NCI-H2227 (cell line): ENCODE data around the gene MAGIX.

ENCODE experiments used
- DNase-seq: peaks from one replicate; lab custom pipeline; 2025; ENCODE audit not compliant: unreplicated experiment; lab: John Stamatoyannopoulos, UW

The MAGIX gene

GRCh38 chrX:49179358-49179757 lies 16.8 kb downstream of the MAGIX start:
- no peak for DNase-seq

GRCh38 chrX:49183701-49184281 lies 21.2 kb downstream of the MAGIX start:
- no peak for DNase-seq

GRCh38 chrX:49184294-49185281 lies 22.0 kb downstream of the MAGIX start:
- peak; percentile 80 for DNase-seq

- DNase-seq = no peak
Observed at GRCh38 chrX:49186125-49187027, 23.8 kb downstream of the MAGIX start, which contains the start of gene PRICKLE3. Gene PRICKLE3, minus strand, starts transcription at chrX:49186373. Its CDS starts 76 bp downstream, at chrX:49186297.

GRCh38 chrX:49187028-49187394 lies 24.5 kb downstream of the MAGIX start:
- no peak for DNase-seq

- no peak for DNase-seq
Observed at GRCh38 chrX:49187526-49187925, 25.0 kb downstream of the MAGIX start.

GRCh38 chrX:49188468-49189076 lies 26.0 kb downstream of the MAGIX start:
- DNase-seq = no peak

- DNase-seq = no peak
Observed at GRCh38 chrX:49189606-49190005, 27.0 kb downstream of the MAGIX start.

GRCh38 chrX:49190821-49191573 lies 28.4 kb downstream of the MAGIX start:
- DNase-seq = peak; percentile 99

- peak; percentile 72 for DNase-seq
Observed at GRCh38 chrX:49191574-49192011, 29.0 kb downstream of the MAGIX start.

GRCh38 chrX:49192722-49193328 lies 30.3 kb downstream of the MAGIX start:
- DNase-seq = peak; percentile 58

- DNase-seq = no peak
Observed at GRCh38 chrX:49193542-49193964, 31.0 kb downstream of the MAGIX start.

GRCh38 chrX:49197543-49198087 lies 35.1 kb downstream of the MAGIX start:
- DNase-seq = no peak

- peak; percentile 24 for DNase-seq
Observed at GRCh38 chrX:49198540-49199314, 36.2 kb downstream of the MAGIX start.

- no peak for DNase-seq
Observed at GRCh38 chrX:49199315-49199595, 36.7 kb downstream of the MAGIX start.

- DNase-seq = peak; percentile 96
Observed at GRCh38 chrX:49199906-49200771, 37.6 kb downstream of the MAGIX start, which contains the start of gene SYP. Gene SYP, minus strand, starts transcription at chrX:49200193. Its CDS starts 7 bp downstream, at chrX:49200186.

- DNase-seq = no peak
Observed at GRCh38 chrX:49202022-49202421, 39.5 kb downstream of the MAGIX start.

- no peak for DNase-seq
Observed at GRCh38 chrX:49203536-49203935, 41.0 kb downstream of the MAGIX start.
